ENCODE results near the gene PRKACB. TPM values are rescaled to one million over a fixed set of nuclear protein-coding genes. Genes with fewer than 3 reads are reported as not detected.

The PRKACB gene
- total and polyA plus RNA-seq, 2 experiments from 2014 or later = 14.6 to 28.0 TPM

GRCh38 chr1:84101204-84101603 is 42.9 kb upstream of the PRKACB start (continued):
- TF ChIP-seq ZNF462 (CRISPR knock-in tag; IDR thresholded peaks at IDR 0.05) (no peak), JUNB (IDR thresholded peaks at IDR 0.05; ENCODE audit: unreplicated experiment) (no peak), STAT1 (IDR thresholded peaks at IDR 0.05; ENCODE audit: unreplicated experiment) (no peak), EZH2 (IDR thresholded peaks at IDR 0.05; ENCODE audit: low read depth, unreplicated experiment) (no peak), CTCF (conservative IDR thresholded peaks at IDR 0.05; ENCODE audit: low read depth in 2 of 2) (no peak), NANOG (IDR thresholded peaks at IDR 0.05; ENCODE audit: borderline replicate concordance) (no peak)

- Histone ChIP-seq H3K4me1 (ENCODE audit: insufficient read depth) (peaks cover 19% of the 10 kb centered on the region), H3K27me3 (ENCODE audit: insufficient read depth) (no peaks in the 10 kb centered on the region), H2AFZ (no peak overlapping the region), H3K4me3 (no peak overlapping the region), H3K9me2 (ENCODE audit: insufficient read depth) (no peaks in the 10 kb centered on the region), H3K79me2 (replicated peaks; ENCODE audit: insufficient read depth) (no peaks in the 10 kb centered on the region; the same call in 1 of the 2 replicates), H4K20me1 (replicated peaks; ENCODE audit: insufficient read depth) (no peaks in the 10 kb centered on the region), H3F3A (replicated peaks; ENCODE audit: low read depth) (no peaks in the 10 kb centered on the region), H3K36me3 (ENCODE audit: insufficient read depth) (peaks cover 6% of the 10 kb centered on the region; the same call in 1 of the 2 replicates), H3K27ac (ENCODE audit: low read depth) (no peak overlapping the region), H3K4me2 (0 out of 2 replicates have a peak overlapping the region, but pooled peaks have one; percentile 8)
- Mint-ChIP-seq H3K9me3 (peaks cover 10% of the 10 kb centered on the region; the same call in 2 of the 3 replicates), H3K27ac (peak overlapping the region; percentile 94), H3K27me3 (ENCODE audit: insufficient read depth, low read depth, poor library complexity) (no peaks in the 10 kb centered on the region), H3K4me1 (peaks cover 20% of the 10 kb centered on the region), H3K36me3 (ENCODE audit: low read depth) (peaks cover 20% of the 10 kb centered on the region), H3K4me3 (no peak overlapping the region)
- peak; percentile 56 for DNase-seq (ENCODE audit: low spot score)
- peak; percentile 83 for ATAC-seq
- TF ChIP-seq EZH2phosphoT487 (IDR thresholded peaks at IDR 0.05; ENCODE audit: unreplicated experiment) = no peak
- TF ChIP-seq REST (IDR thresholded peaks at IDR 0.05; ENCODE audit: unreplicated experiment) = no peak
- TF ChIP-seq NANOG (IDR thresholded peaks at IDR 0.05; ENCODE audit: borderline replicate concordance) = no peak
- no peak for TF ChIP-seq ZNF114 (CRISPR knock-in tag; IDR thresholded peaks at IDR 0.05)
- TF ChIP-seq POLR2AphosphoS5 (IDR thresholded peaks at IDR 0.05; ENCODE audit: low read depth) = no peak
These were observed 40.7 kb upstream of the PRKACB start for GRCh38 chr1:84103197-84103992.

All from GM23338 (cell line).